WTC11 (cell line): Measurements from ENCODE around the gene ZFPL1. TPM values are rescaled to one million over a fixed set of nuclear protein-coding genes. Genes with fewer than 3 reads are reported as not detected.

Source experiments
- ATAC-seq: fragments of 200-7000 bp; cut with Tn5 transposase; 2 replicates; pipeline ENCODE4 v1.10.0; 2021; ENCODE audit warnings: mild to moderate bottlenecking, moderate library complexity
- CTCF ChIA-PET: fragments of 300-600 bp; sonication (Branson Sonifier 250); formaldehyde crosslinking; loops from one replicate; lab custom pipeline; 2021; ENCODE audit warnings: antibody characterized with exemption; lab: Charles Lee
- POLR2A ChIA-PET: fragments of 350-600 bp; sonication (Branson Sonifier 250); formaldehyde crosslinking; loops from one replicate; lab custom pipeline; 2021; ENCODE audit warnings: antibody characterized with exemption; lab: Charles Lee
- DNase-seq: peaks from one replicate; pipeline ENCODE4 v3.0.0; 2021; ENCODE audit warnings: low spot score
- H3K27ac Mint-ChIP-seq: 2 replicates; pipeline ENCODE4 v1.8.0; 2021; ENCODE audit warnings: mixed read lengths
- H3K27me3 Mint-ChIP-seq: 2 replicates; pipeline ENCODE4 v1.8.0; 2021; ENCODE audit warnings: low read depth, mild to moderate bottlenecking, moderate library complexity, mixed read lengths
- H3K36me3 Mint-ChIP-seq: 2 replicates; pipeline ENCODE4 v1.8.0; 2021; ENCODE audit warnings: mixed read lengths
- H3K4me1 Mint-ChIP-seq: 2 replicates; pipeline ENCODE4 v1.8.0; 2022; ENCODE audit warnings: mixed read lengths
- H3K4me3 Mint-ChIP-seq: 2 replicates; pipeline ENCODE4 v1.8.0; 2021; ENCODE audit warnings: mild to moderate bottlenecking, moderate library complexity, mixed read lengths
- H3K9me3 Mint-ChIP-seq: 2 replicates; pipeline ENCODE4 v1.8.0; 2021; ENCODE audit warnings: mixed read lengths
- CBFB ChIP-seq: sonication (generic); formaldehyde crosslinking; IDR thresholded peaks from 2 replicates; pipeline ENCODE4 v1.8.1; 2022; ENCODE audit warnings: mild to moderate bottlenecking, low read depth, missing genetic modification reagents
- CREM ChIP-seq: sonication (generic); formaldehyde crosslinking; IDR thresholded peaks from 2 replicates; pipeline ENCODE4 v1.8.1; 2022; ENCODE audit warnings: mild to moderate bottlenecking, missing genetic modification reagents, moderate library complexity
- E2F1 ChIP-seq: sonication (generic); formaldehyde crosslinking; IDR thresholded peaks from 2 replicates; pipeline ENCODE4 v1.8.0; 2022; ENCODE audit warnings: mild to moderate bottlenecking, missing genetic modification reagents
- EMX1 ChIP-seq: fragments of 250-450 bp; sonication (Bioruptor Pico); IDR thresholded peaks from 2 replicates; pipeline ENCODE4 v1.8.0; 2021; ENCODE audit warnings: mild to moderate bottlenecking
- FOXP1 ChIP-seq: sonication (generic); formaldehyde crosslinking; IDR thresholded peaks from 2 replicates; pipeline ENCODE4 v1.8.0; 2022; ENCODE audit warnings: missing genetic modification reagents, mild to moderate bottlenecking, moderate library complexity, borderline replicate concordance
- GTF2I ChIP-seq: fragments of 250-450 bp; sonication (Bioruptor Pico); conservative IDR thresholded peaks from 2 replicates; pipeline ENCODE4 v1.4.0; 2021; ENCODE audit warnings: mild to moderate bottlenecking
- JAZF1 ChIP-seq: fragments of 250-450 bp; sonication (Bioruptor Pico); IDR thresholded peaks from 2 replicates; pipeline ENCODE4 v1.9.0; 2021; ENCODE audit warnings: moderate library complexity, mild to moderate bottlenecking, inconsistent platforms
- MAX ChIP-seq: sonication (generic); formaldehyde crosslinking; IDR thresholded peaks from 2 replicates; pipeline ENCODE4 v1.8.0; 2022; ENCODE audit warnings: mild to moderate bottlenecking, missing genetic modification reagents
- NFE2L1 ChIP-seq: sonication (generic); formaldehyde crosslinking; IDR thresholded peaks from 2 replicates; pipeline ENCODE4 v1.8.1; 2023; ENCODE audit warnings: missing genetic modification reagents
- NFYB ChIP-seq: sonication (generic); formaldehyde crosslinking; conservative IDR thresholded peaks from 2 replicates; pipeline ENCODE4 v1.8.0; 2022; ENCODE audit warnings: low read depth, missing genetic modification reagents
- NR3C1 ChIP-seq: sonication (generic); formaldehyde crosslinking; conservative IDR thresholded peaks from 2 replicates; pipeline ENCODE4 v1.8.1; 2023; ENCODE audit warnings: low read depth, mild to moderate bottlenecking, missing genetic modification reagents
- SMAD4 ChIP-seq: sonication (generic); formaldehyde crosslinking; IDR thresholded peaks from 2 replicates; pipeline ENCODE4 v1.8.0; 2022; ENCODE audit warnings: mild to moderate bottlenecking, missing genetic modification reagents
- SOX15 ChIP-seq: fragments of 250-450 bp; sonication (Bioruptor Pico); IDR thresholded peaks from 2 replicates; pipeline ENCODE4 v1.9.0; 2021; ENCODE audit warnings: mild to moderate bottlenecking
- TCF7 ChIP-seq: sonication (generic); formaldehyde crosslinking; IDR thresholded peaks from 2 replicates; pipeline ENCODE4 v1.8.0; 2022; ENCODE audit warnings: mild to moderate bottlenecking, low read depth, missing genetic modification reagents, moderate library complexity
- USF2 ChIP-seq: sonication (generic); formaldehyde crosslinking; IDR thresholded peaks from 2 replicates; pipeline ENCODE4 v1.8.1; 2023; ENCODE audit warnings: mild to moderate bottlenecking, missing genetic modification reagents, moderate library complexity
- ZNF121 ChIP-seq: sonication (generic); formaldehyde crosslinking; IDR thresholded peaks from 2 replicates; pipeline ENCODE4 v1.8.0; 2023; ENCODE audit warnings: missing genetic modification reagents
- ZNF138 ChIP-seq: sonication (generic); formaldehyde crosslinking; conservative IDR thresholded peaks from 2 replicates; pipeline ENCODE4 v1.8.1; 2022; ENCODE audit warnings: mild to moderate bottlenecking, moderate library complexity, missing genetic modification reagents
- ZNF263 ChIP-seq: sonication (generic); formaldehyde crosslinking; IDR thresholded peaks from 2 replicates; pipeline ENCODE4 v1.8.1; 2022; ENCODE audit warnings: low read depth, mild to moderate bottlenecking, moderate library complexity, missing genetic modification reagents
- ZNF317 ChIP-seq: sonication (generic); formaldehyde crosslinking; IDR thresholded peaks from 2 replicates; pipeline ENCODE4 v1.8.1; 2023; ENCODE audit warnings: low read depth, mild to moderate bottlenecking, moderate library complexity, missing genetic modification reagents, borderline replicate concordance
- total RNA-seq: library from RNA; stranded (reverse); gene quantifications from 3 replicates; pipeline ENCODE4 v1.2.3, GENCODE V29; 2021
- TF ChIP-seq, protein P1 (sequence below): fragments of 250-450 bp; sonication (Bioruptor Pico); conservative IDR thresholded peaks from 2 replicates; pipeline ENCODE4 v1.9.0; 2021; ENCODE audit warnings: mild to moderate bottlenecking

ZFPL1 gene
- total RNA-seq, 1 experiment from 2014 or later, result 33.8 TPM

GRCh38 chr11:65125197-65126056, 41.4 kb downstream of the ZFPL1 start (continued):
- TF ChIP-seq, protein P1, sequence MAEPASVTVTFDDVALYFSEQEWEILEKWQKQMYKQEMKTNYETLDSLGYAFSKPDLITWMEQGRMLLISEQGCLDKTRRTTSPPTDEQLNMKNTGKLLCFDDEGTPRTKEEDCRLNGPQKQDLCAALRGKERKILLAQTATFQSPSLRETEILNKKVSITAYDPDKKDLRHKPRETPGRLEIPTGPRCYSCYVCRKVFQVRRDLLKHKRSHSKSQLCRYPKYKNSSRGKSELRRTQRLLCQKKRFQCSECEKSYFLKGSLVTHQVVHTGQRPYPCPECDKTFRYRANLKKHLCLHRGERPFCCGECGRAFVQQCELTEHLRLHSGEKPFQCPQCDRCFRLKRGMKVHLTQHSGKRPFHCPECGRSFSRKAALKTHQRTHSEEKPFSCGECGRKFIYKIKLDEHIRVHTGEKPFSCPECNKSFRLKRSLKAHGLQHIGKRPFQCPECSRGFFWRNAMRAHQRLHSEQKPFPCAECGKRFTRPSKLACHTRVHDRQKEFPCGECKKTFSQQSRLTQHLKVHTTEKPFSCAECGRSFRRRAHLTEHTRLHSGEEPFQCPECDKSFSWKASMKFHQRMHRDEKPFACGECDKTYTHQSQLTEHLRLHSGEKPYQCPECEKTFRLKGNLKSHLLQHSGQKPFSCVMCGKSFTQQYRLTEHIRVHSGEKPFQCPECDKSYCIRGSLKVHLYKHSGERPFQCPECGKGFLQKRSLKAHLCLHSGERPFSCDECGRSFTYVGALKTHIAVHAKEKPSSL, result no peak
- TF ChIP-seq, all 79 proteins: peak for 0

GRCh38 chr11:65126624-65127274, 42.7 kb downstream of the ZFPL1 start:
- no peak for TF ChIP-seq ZNF317 (CRISPR knock-in tag)
- TF ChIP-seq SMAD4 (CRISPR knock-in tag), result no peak
- no peak for TF ChIP-seq GTF2I (CRISPR knock-in tag)
- DNase-seq (no peak), ATAC-seq (no peak)
- no peak overlapping the region for H3K4me3 Mint-ChIP-seq
- H3K4me1 Mint-ChIP-seq, result peaks cover 8% of the 10 kb centered on the region
- H3K27ac Mint-ChIP-seq, result no peak overlapping the region
- ChIA-PET CTCF (interaction anchor here (0.6 to 2.2 kb wide), 3 partner anchors 13 to 77 kb away, joined by 3 to 7 read pairs (median 3); no protein-coding TSS in a partner anchor), POLR2A (no interaction called here)
- H3K27me3 Mint-ChIP-seq, result no peaks in the 10 kb centered on the region
- no peaks in the 10 kb centered on the region for H3K9me3 Mint-ChIP-seq
- H3K36me3 Mint-ChIP-seq, result peaks cover 31% of the 10 kb centered on the region

GRCh38 chr11:65127473-65128181, 43.6 kb downstream of the ZFPL1 start:
- POLR2A ChIA-PET, result no interaction called here
- no peak for ATAC-seq
- Mint-ChIP-seq H3K27me3 (no peaks in the 10 kb centered on the region), H3K27ac (no peak overlapping the region), H3K9me3 (no peaks in the 10 kb centered on the region), H3K36me3 (peaks cover 34% of the 10 kb centered on the region), H3K4me3 (no peak overlapping the region), H3K4me1 (peaks cover 5% of the 10 kb centered on the region)
- no peak for DNase-seq
- TF ChIP-seq NFYB (CRISPR knock-in tag) (no peak), FOXP1 (no peak), CBFB (no peak)
- CTCF ChIA-PET, result interaction anchor here (0.6 to 1.3 kb wide), 3 partner anchors 17 to 123 kb away, joined by 3 to 4 read pairs (median 4); no protein-coding TSS in a partner anchor

DNA sequence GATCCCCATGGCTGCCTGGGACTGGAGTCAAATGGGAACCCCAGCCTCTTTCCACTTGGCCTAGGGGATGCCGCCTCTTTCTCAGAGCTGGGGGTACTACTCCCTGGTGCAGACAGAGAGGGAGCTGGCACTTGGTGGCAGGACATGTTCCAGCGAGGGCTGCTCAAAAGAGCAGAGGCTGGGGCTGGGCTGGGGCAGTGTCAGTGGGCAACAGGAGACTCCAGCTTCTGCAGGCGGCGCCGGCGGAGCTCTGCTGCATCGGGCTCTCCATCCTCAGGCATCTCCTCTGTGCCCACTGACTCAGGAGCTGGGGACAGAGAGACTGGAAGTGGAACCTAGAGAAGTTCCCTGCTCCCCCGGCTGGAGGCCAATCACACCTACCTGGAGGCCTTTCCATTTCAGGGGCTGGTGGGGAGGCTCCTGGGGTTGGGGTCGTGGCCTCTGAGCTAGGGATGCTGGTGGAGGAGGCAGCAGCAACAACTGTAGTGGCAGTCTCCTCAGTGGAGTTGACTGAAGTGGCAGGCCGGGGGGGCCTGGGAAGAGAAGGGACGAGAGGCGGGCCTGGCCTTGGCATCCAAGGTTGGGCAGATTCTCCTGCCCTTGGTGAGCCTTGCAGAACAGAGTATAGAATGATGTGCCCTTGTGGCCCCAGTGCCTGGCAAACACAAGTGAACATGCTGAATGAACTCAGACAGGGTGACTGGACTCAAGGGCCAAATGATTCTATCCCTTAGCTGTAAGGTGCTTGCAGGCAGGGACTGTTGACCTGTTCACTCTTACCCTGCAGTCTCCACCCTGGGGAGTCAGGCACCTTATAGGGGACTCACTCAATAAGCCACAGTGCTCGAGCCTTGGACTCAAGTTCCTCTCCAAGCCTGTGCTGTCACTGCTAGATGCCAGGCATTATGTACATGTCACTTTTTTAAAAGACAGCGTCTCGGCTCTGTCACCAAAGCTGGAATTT, 44.4 kb downstream of the ZFPL1 start:
- Mint-ChIP-seq H3K36me3 (peaks cover 37% of the 10 kb centered on the region), H3K27ac (no peak overlapping the region), H3K4me3 (no peak overlapping the region), H3K9me3 (no peaks in the 10 kb centered on the region), H3K27me3 (no peaks in the 10 kb centered on the region), H3K4me1 (peaks cover 9% of the 10 kb centered on the region)
- ChIA-PET CTCF (interaction anchor here (0.5 to 1.5 kb wide), 5 partner anchors 18 to 203 kb away, joined by 3 to 4 read pairs (median 4); no protein-coding TSS in a partner anchor), POLR2A (no interaction called here)
- no peak for ATAC-seq
- no peak for DNase-seq
- TF ChIP-seq ZNF263 (CRISPR knock-in tag), result no peak
- TF ChIP-seq ZNF121 (CRISPR knock-in tag), result no peak
- no peak for TF ChIP-seq EMX1 (CRISPR knock-in tag)
- no peak for TF ChIP-seq ZNF138 (CRISPR knock-in tag)
- no peak for TF ChIP-seq SOX15
- TF ChIP-seq E2F1, result no peak
- no peak for TF ChIP-seq USF2 (CRISPR knock-in tag)
- no peak for TF ChIP-seq NR3C1 (CRISPR knock-in tag)
- no peak for TF ChIP-seq MAX (CRISPR knock-in tag)
- TF ChIP-seq NFE2L1, result no peak
- TF ChIP-seq TCF7 (CRISPR knock-in tag), result no peak
- TF ChIP-seq CREM (CRISPR knock-in tag), result no peak
- no peak for TF ChIP-seq JAZF1 (CRISPR knock-in tag)
